HepG2 (cell line): ENCODE results near the gene NCOA6. TPM values are rescaled to one million over a fixed set of nuclear protein-coding genes. Genes with fewer than 3 reads are reported as not detected.
A peak's percentile ranks its signal among the peaks of the same experiment; 100 is the strongest.

Source experiments
- ATAD3A ChIP-seq: sonication (generic); formaldehyde crosslinking; IDR thresholded peaks from 2 replicates; pipeline ENCODE4 v1.4.0; 2020; ENCODE audit warnings: missing genetic modification reagents
- MEIS1 ChIP-seq: sonication (generic); formaldehyde crosslinking; IDR thresholded peaks from 2 replicates; pipeline ENCODE4 v1.9.0; 2021; ENCODE audit warnings: mild to moderate bottlenecking, missing genetic modification reagents, moderate library complexity, borderline replicate concordance
- MLLT10 ChIP-seq: sonication (generic); formaldehyde crosslinking; IDR thresholded peaks from 2 replicates; pipeline ENCODE4 v1.4.0; 2020; ENCODE audit warnings: missing genetic modification reagents
- POGZ ChIP-seq: sonication (generic); formaldehyde crosslinking; IDR thresholded peaks from 2 replicates; pipeline ENCODE4 v1.4.0; 2020; ENCODE audit warnings: mild to moderate bottlenecking, missing genetic modification reagents
- PTBP1 ChIP-seq: fragments of 200-400 bp; formaldehyde crosslinking; IDR thresholded peaks from 2 replicates; pipeline ENCODE4 v1.6.1; 2018; ENCODE audit warnings: low read length, low read depth; ENCODE audit not compliant: poor library complexity, severe bottlenecking
- ZNF501 ChIP-seq: sonication (generic); formaldehyde crosslinking; IDR thresholded peaks from 2 replicates; pipeline ENCODE4 v1.5.1; 2020; ENCODE audit warnings: mild to moderate bottlenecking, moderate library complexity, missing genetic modification reagents
- ZNF577 ChIP-seq: sonication (generic); formaldehyde crosslinking; IDR thresholded peaks from 2 replicates; pipeline ENCODE4 v1.4.0; 2020; ENCODE audit warnings: mild to moderate bottlenecking, low read depth, missing genetic modification reagents, borderline replicate concordance
- ZNF605 ChIP-seq: sonication (generic); formaldehyde crosslinking; IDR thresholded peaks from 2 replicates; pipeline ENCODE4 v1.8.0; 2022; ENCODE audit warnings: mild to moderate bottlenecking, missing genetic modification reagents
- ZNF780A ChIP-seq: sonication (generic); formaldehyde crosslinking; IDR thresholded peaks from 2 replicates; pipeline ENCODE4 v1.8.0; 2022; ENCODE audit warnings: mild to moderate bottlenecking, missing genetic modification reagents, moderate library complexity
- ZNF816 ChIP-seq: sonication (generic); formaldehyde crosslinking; IDR thresholded peaks from 2 replicates; pipeline ENCODE4 v1.8.0; 2022; ENCODE audit warnings: missing genetic modification reagents, mild to moderate bottlenecking, borderline replicate concordance
- polyA plus RNA-seq, 8 experiments: library from polyadenylated mRNA; depleted of rRNA in 3 of 8; stranded (reverse) in 7 of 8; unstranded in 1 of 8; fragments of >200 nt; fragmentation: Illumina TruSeq in 4 of 8; extraction: Trizol in 4 of 8; gene quantifications; 2 replicates each; pipeline versions ENCODE4 v1.2.1 to v1.2.3, GENCODE V29; 2011 to 2016; ENCODE audit warnings: low read depth in 4 of 8, missing spikeins in 1 of 8, mixed read lengths in 1 of 8; ENCODE audit not compliant: insufficient read depth in 1 of 8
- total RNA-seq, 5 experiments: library from RNA; depleted of rRNA; stranded (reverse); fragments of >200 nt; fragmentation: Illumina TruSeq; extraction: Trizol; gene quantifications; 2 replicates each; pipeline ENCODE4 v1.2.3, GENCODE V29; 2016; ENCODE audit warnings: low read depth in 1 of 5
- TF ChIP-seq, protein P1 (sequence below): sonication (generic); formaldehyde crosslinking; IDR thresholded peaks from 2 replicates; pipeline ENCODE4 v1.4.0; 2020; ENCODE audit warnings: missing genetic modification reagents, borderline replicate concordance
- TF ChIP-seq, protein P2 (sequence below): sonication (generic); formaldehyde crosslinking; IDR thresholded peaks from 2 replicates; pipeline ENCODE4 v1.5.1; 2020; ENCODE audit warnings: mild to moderate bottlenecking, missing genetic modification reagents
- TF ChIP-seq, protein P3 (sequence below): sonication (generic); IDR thresholded peaks from 2 replicates; pipeline ENCODE4 v1.6.1; 2016; ENCODE audit warnings: low read depth, borderline replicate concordance
- TF ChIP-seq, protein P4 (sequence below): sonication (generic); formaldehyde crosslinking; conservative IDR thresholded peaks from 2 replicates; pipeline ENCODE4 v1.4.0; 2020; ENCODE audit warnings: missing genetic modification reagents
- TF ChIP-seq, protein P5 (sequence below): IDR thresholded peaks from 2 replicates; pipeline ENCODE4 v1.6.1; 2016; ENCODE audit warnings: mild to moderate bottlenecking

Gene NCOA6
- total and polyA plus RNA-seq, 2 of the 13 experiments (the other 11 are each of a cell fraction or from before 2014, with no cell fraction given): 11.2 to 29.3 TPM

DNA sequence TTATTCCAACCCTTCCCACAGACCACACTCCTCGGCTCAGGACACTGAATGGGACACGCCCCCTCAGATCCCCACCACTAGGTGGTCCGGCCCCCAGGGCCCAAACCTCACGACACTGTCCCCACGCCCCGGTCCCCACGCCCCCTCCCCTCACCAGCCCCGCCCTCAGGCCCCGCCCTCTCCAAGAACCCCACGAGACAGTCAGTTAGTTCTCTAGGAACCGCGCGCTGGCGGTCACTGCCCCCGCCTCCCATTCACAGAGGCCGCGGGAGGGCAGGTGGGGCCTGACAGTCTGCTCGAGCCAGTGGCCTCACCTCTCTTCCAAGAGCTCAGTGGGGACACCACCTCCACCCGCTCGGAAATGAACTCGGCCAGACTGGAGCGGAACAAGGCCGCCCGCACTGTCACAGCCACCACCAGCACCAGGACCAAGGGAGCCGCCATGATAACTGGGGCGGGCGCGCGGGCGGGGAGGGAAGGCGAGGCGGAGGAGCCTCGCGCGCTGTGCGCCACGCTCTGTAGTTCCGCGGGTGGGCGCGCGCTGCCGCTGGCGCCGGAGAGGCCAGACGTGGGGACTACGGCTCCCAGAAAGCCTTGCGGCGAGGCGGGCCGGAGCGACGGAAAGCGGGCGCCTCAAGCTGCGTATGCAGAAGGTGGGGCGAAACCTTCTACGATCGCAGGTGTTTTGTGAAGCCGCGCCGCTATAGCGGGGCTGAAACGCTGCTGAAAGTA, 148.6 kb downstream of the NCOA6 start, which contains the start of gene PIGU (continued):
- TF ChIP-seq, protein P1, sequence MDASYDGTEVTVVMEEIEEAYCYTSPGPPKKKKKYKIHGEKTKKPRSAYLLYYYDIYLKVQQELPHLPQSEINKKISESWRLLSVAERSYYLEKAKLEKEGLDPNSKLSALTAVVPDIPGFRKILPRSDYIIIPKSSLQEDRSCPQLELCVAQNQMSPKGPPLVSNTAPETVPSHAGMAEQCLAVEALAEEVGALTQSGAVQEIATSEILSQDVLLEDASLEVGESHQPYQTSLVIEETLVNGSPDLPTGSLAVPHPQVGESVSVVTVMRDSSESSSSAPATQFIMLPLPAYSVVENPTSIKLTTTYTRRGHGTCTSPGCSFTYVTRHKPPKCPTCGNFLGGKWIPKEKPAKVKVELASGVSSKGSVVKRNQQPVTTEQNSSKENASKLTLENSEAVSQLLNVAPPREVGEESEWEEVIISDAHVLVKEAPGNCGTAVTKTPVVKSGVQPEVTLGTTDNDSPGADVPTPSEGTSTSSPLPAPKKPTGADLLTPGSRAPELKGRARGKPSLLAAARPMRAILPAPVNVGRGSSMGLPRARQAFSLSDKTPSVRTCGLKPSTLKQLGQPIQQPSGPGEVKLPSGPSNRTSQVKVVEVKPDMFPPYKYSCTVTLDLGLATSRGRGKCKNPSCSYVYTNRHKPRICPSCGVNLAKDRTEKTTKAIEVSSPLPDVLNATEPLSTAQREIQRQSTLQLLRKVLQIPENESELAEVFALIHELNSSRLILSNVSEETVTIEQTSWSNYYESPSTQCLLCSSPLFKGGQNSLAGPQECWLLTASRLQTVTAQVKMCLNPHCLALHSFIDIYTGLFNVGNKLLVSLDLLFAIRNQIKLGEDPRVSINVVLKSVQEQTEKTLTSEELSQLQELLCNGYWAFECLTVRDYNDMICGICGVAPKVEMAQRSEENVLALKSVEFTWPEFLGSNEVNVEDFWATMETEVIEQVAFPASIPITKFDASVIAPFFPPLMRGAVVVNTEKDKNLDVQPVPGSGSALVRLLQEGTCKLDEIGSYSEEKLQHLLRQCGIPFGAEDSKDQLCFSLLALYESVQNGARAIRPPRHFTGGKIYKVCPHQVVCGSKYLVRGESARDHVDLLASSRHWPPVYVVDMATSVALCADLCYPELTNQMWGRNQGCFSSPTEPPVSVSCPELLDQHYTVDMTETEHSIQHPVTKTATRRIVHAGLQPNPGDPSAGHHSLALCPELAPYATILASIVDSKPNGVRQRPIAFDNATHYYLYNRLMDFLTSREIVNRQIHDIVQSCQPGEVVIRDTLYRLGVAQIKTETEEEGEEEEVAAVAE (CRISPR knock-in tag): peak; percentile 83
- TF ChIP-seq, protein P2, sequence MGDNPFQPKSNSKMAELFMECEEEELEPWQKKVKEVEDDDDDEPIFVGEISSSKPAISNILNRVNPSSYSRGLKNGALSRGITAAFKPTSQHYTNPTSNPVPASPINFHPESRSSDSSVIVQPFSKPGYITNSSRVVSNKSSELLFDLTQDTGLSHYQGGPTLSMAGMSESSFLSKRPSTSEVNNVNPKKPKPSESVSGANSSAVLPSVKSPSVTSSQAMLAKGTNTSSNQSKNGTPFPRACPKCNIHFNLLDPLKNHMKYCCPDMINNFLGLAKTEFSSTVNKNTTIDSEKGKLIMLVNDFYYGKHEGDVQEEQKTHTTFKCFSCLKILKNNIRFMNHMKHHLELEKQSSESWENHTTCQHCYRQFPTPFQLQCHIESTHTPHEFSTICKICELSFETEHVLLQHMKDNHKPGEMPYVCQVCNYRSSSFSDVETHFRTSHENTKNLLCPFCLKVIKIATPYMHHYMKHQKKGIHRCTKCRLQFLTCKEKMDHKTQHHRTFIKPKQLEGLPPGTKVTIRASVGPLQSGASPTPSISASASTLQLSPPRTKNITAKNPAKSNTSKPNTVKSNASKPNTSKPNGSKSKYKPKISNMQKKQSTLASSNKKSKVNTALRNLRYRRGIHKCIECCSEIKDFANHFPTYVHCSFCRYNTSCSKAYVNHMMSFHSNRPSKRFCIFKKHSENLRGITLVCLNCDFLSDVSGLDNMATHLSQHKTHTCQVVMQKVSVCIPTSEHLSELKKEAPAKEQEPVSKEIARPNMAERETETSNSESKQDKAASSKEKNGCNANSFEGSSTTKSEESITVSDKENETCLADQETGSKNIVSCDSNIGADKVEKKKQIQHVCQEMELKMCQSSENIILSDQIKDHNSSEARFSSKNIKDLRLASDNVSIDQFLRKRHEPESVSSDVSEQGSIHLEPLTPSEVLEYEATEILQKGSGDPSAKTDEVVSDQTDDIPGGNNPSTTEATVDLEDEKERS: peak; percentile 73; the same call in 1 of the 2 replicates
- TF ChIP-seq MLLT10 (CRISPR knock-in tag): no peak
- TF ChIP-seq, protein P3, sequence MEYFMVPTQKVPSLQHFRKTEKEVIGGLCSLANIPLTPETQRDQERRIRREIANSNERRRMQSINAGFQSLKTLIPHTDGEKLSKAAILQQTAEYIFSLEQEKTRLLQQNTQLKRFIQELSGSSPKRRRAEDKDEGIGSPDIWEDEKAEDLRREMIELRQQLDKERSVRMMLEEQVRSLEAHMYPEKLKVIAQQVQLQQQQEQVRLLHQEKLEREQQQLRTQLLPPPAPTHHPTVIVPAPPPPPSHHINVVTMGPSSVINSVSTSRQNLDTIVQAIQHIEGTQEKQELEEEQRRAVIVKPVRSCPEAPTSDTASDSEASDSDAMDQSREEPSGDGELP: peak; percentile 86; the same call in 1 of the 2 replicates
- TF ChIP-seq ZNF501 (CRISPR knock-in tag): peak; percentile 77; the same call in 1 of the 2 replicates
- TF ChIP-seq, protein P4, sequence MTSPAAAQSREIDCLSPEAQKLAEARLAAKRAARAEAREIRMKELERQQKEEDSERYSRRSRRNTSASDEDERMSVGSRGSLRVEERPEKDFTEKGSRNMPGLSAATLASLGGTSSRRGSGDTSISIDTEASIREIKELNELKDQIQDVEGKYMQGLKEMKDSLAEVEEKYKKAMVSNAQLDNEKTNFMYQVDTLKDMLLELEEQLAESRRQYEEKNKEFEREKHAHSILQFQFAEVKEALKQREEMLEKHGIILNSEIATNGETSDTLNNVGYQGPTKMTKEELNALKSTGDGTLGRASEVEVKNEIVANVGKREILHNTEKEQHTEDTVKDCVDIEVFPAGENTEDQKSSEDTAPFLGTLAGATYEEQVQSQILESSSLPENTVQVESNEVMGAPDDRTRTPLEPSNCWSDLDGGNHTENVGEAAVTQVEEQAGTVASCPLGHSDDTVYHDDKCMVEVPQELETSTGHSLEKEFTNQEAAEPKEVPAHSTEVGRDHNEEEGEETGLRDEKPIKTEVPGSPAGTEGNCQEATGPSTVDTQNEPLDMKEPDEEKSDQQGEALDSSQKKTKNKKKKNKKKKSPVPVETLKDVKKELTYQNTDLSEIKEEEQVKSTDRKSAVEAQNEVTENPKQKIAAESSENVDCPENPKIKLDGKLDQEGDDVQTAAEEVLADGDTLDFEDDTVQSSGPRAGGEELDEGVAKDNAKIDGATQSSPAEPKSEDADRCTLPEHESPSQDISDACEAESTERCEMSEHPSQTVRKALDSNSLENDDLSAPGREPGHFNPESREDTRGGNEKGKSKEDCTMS (CRISPR knock-in tag): 0 out of 2 replicates have a peak, but pooled peaks have one; percentile 80
- TF ChIP-seq ZNF780A (CRISPR knock-in tag): no peak
- TF ChIP-seq ZNF816 (CRISPR knock-in tag): peak; percentile 76
- TF ChIP-seq ZNF577: no peak
- TF ChIP-seq, protein P5, sequence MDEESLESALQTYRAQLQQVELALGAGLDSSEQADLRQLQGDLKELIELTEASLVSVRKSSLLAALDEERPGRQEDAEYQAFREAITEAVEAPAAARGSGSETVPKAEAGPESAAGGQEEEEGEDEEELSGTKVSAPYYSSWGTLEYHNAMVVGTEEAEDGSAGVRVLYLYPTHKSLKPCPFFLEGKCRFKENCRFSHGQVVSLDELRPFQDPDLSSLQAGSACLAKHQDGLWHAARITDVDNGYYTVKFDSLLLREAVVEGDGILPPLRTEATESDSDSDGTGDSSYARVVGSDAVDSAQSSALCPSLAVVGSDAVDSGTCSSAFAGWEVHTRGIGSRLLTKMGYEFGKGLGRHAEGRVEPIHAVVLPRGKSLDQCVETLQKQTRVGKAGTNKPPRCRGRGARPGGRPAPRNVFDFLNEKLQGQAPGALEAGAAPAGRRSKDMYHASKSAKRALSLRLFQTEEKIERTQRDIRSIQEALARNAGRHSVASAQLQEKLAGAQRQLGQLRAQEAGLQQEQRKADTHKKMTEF: peak; percentile 89
- TF ChIP-seq MEIS1 (CRISPR knock-in tag): 0 out of 2 replicates have a peak, but pooled peaks have one; percentile 36
- TF ChIP-seq POGZ: peak; percentile 80
- TF ChIP-seq PTBP1: peak; percentile 55
- TF ChIP-seq ATAD3A (CRISPR knock-in tag): peak; percentile 80; the same call in 1 of the 2 replicates
- TF ChIP-seq ZNF605: peak; percentile 88
